ENCODE measurements around the gene COL4A5. TPM values are rescaled to one million over a fixed set of nuclear protein-coding genes. Genes with fewer than 3 reads are reported as not detected.

Gene COL4A5
- total RNA-seq, 1 experiment from 2014 or later = 48.1 TPM

GRCh38 chrX:108584617-108585211 lies 145.1 kb downstream of the COL4A5 start:
- Mint-ChIP-seq H3K27ac (ENCODE audit: unreplicated experiment) (no peak overlapping the region), H3K9me3 (ENCODE audit: unreplicated experiment) (no peaks in the 10 kb centered on the region), H3K27me3 (ENCODE audit: insufficient read depth, unreplicated experiment) (no peaks in the 10 kb centered on the region), H3K4me3 (ENCODE audit: unreplicated experiment) (no peak overlapping the region), H3K4me1 (ENCODE audit: low read depth, unreplicated experiment) (no peaks in the 10 kb centered on the region), H3K36me3 (ENCODE audit: insufficient read depth, unreplicated experiment) (peaks cover 14% of the 10 kb centered on the region)
- DNase-seq = peak in 1 of 2 experiments; percentile 4
- H3K4me3 ChIP-seq (ENCODE audit: low read depth, low read length) = no peak overlapping the region
- POLR2A ChIA-PET = no interaction called here
- BruUV-seq (replicated peaks) = no TSS peak
- H3K27me3 ChIP-seq (replicated peaks; ENCODE audit: control insufficient read depth, insufficient read depth, low read length) = no peaks in the 10 kb centered on the region
- TF ChIP-seq, protein P1, sequence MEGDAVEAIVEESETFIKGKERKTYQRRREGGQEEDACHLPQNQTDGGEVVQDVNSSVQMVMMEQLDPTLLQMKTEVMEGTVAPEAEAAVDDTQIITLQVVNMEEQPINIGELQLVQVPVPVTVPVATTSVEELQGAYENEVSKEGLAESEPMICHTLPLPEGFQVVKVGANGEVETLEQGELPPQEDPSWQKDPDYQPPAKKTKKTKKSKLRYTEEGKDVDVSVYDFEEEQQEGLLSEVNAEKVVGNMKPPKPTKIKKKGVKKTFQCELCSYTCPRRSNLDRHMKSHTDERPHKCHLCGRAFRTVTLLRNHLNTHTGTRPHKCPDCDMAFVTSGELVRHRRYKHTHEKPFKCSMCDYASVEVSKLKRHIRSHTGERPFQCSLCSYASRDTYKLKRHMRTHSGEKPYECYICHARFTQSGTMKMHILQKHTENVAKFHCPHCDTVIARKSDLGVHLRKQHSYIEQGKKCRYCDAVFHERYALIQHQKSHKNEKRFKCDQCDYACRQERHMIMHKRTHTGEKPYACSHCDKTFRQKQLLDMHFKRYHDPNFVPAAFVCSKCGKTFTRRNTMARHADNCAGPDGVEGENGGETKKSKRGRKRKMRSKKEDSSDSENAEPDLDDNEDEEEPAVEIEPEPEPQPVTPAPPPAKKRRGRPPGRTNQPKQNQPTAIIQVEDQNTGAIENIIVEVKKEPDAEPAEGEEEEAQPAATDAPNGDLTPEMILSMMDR (IDR thresholded peaks at IDR 0.05; ENCODE audit: insufficient read depth in 1 of 2, low read depth in 1 of 2, low read length in 1 of 2, severe bottlenecking in 1 of 2, unreplicated experiment in 1 of 2) = peak in 1 of 2 experiments; percentile 24
- no peaks in the 10 kb centered on the region for H3K9me3 ChIP-seq
- no peaks in the 10 kb centered on the region for H3K36me3 ChIP-seq (ENCODE audit: control insufficient read depth, insufficient read depth, low read length)
- CTCF ChIA-PET = no interaction called here
- no peaks in the 10 kb centered on the region for H3K4me1 ChIP-seq
- intact Hi-C loops (cut with micrococcal nuclease; ENCODE audit: unreplicated experiment) = loop anchor here (5.0 kb wide), 1 partner anchor 798 kb away; no protein-coding TSS in a partner anchor

GRCh38 chrX:108590496-108590895 lies 150.9 kb downstream of the COL4A5 start:
- no peaks in the 10 kb centered on the region for H3K27me3 ChIP-seq (replicated peaks; ENCODE audit: control insufficient read depth, insufficient read depth, low read length)
- no peaks in the 10 kb centered on the region for H3K9me3 Mint-ChIP-seq (ENCODE audit: unreplicated experiment)
- POLR2A ChIA-PET = no interaction called here
- H3K36me3 Mint-ChIP-seq (ENCODE audit: insufficient read depth, unreplicated experiment) = peaks cover 36% of the 10 kb centered on the region
- no peaks in the 10 kb centered on the region for H3K4me1 ChIP-seq
- intact Hi-C loops (cut with micrococcal nuclease; ENCODE audit: unreplicated experiment) = no loop called here
- BruUV-seq (replicated peaks) = no TSS peak
- H3K4me3 Mint-ChIP-seq (ENCODE audit: unreplicated experiment) = no peak overlapping the region
- no peaks in the 10 kb centered on the region for H3K4me1 Mint-ChIP-seq (ENCODE audit: low read depth, unreplicated experiment)
- no peak overlapping the region for H3K4me3 ChIP-seq (ENCODE audit: low read depth, low read length)
- CTCF ChIA-PET = no interaction called here
- H3K36me3 ChIP-seq (ENCODE audit: control insufficient read depth, insufficient read depth, low read length) = no peaks in the 10 kb centered on the region
- DNase-seq = no peak
- H3K27ac Mint-ChIP-seq (ENCODE audit: unreplicated experiment) = no peak overlapping the region
- H3K27me3 Mint-ChIP-seq (ENCODE audit: insufficient read depth, unreplicated experiment) = no peaks in the 10 kb centered on the region
- no peaks in the 10 kb centered on the region for H3K9me3 ChIP-seq
- TF ChIP-seq, protein P1 (IDR thresholded peaks at IDR 0.05; ENCODE audit: insufficient read depth in 1 of 2, low read depth in 1 of 2, low read length in 1 of 2, severe bottlenecking in 1 of 2, unreplicated experiment in 1 of 2) = no peak

DNA sequence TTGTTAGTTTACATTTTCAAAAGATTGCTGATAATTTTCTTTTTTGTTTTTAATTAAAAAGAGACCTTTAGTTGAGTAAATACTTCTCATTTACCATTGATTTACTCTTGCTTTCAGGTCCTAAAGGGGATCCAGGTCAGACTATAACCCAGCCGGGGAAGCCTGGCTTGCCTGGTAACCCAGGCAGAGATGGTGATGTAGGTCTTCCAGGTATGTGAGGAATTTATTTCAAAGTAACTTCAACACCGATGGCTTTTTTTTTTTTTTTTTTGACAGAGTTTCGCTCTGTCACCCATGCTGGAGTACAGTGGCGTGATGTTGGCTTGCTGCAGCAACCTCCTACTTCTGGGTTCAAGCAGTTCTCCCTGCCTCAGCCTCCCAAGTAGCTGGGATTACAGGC lies 161.6 kb downstream of the COL4A5 start:
- peak in 1 of 2 experiments; percentile 1 for DNase-seq
- Mint-ChIP-seq H3K9me3 (ENCODE audit: unreplicated experiment) (no peaks in the 10 kb centered on the region), H3K27me3 (ENCODE audit: insufficient read depth, unreplicated experiment) (no peaks in the 10 kb centered on the region), H3K27ac (ENCODE audit: unreplicated experiment) (no peak overlapping the region), H3K36me3 (ENCODE audit: insufficient read depth, unreplicated experiment) (peaks cover 5% of the 10 kb centered on the region), H3K4me1 (ENCODE audit: low read depth, unreplicated experiment) (peaks cover 7% of the 10 kb centered on the region), H3K4me3 (ENCODE audit: unreplicated experiment) (no peak overlapping the region)
- BruUV-seq (replicated peaks) = no TSS peak
- Histone ChIP-seq H3K4me3 (ENCODE audit: low read depth, low read length) (no peak overlapping the region), H3K4me1 (no peaks in the 10 kb centered on the region), H3K36me3 (ENCODE audit: control insufficient read depth, insufficient read depth, low read length) (no peaks in the 10 kb centered on the region), H3K9me3 (no peaks in the 10 kb centered on the region), H3K27me3 (replicated peaks; ENCODE audit: control insufficient read depth, insufficient read depth, low read length) (no peaks in the 10 kb centered on the region)
- TF ChIP-seq, protein P1 (IDR thresholded peaks at IDR 0.05; ENCODE audit: insufficient read depth in 1 of 2, low read depth in 1 of 2, low read length in 1 of 2, severe bottlenecking in 1 of 2, unreplicated experiment in 1 of 2) = no peak
- CTCF ChIA-PET = no interaction called here
- POLR2A ChIA-PET = no interaction called here
- intact Hi-C loops (cut with micrococcal nuclease; ENCODE audit: unreplicated experiment) = no loop called here
